Panc1 (cell line): ENCODE results near the gene FREM2. TPM values are rescaled to one million over a fixed set of nuclear protein-coding genes. Genes with fewer than 3 reads are reported as not detected.

Source experiments
- ATAC-seq: fragments of 200-7000 bp; cut with Tn5 transposase; 2 replicates; pipeline ENCODE4 v1.9.1; 2020; ENCODE audit warnings: mild to moderate bottlenecking, moderate library complexity
- BruUV-seq: library from RNA; stranded (reverse); fragments of 400-500 nt; replicated peaks from 2 replicates; lab custom pipeline; 2021; lab: Mats Ljungman, UMichigan
- CTCF ChIA-PET: fragments of 300-600 bp; sonication (Branson Sonifier 250); formaldehyde crosslinking; loops from one replicate; lab custom pipeline; 2022; ENCODE audit warnings: antibody characterized with exemption; lab: Charles Lee
- POLR2A ChIA-PET: fragments of 300-600 bp; sonication (Branson Sonifier 250); formaldehyde crosslinking; loops from one replicate; lab custom pipeline; 2022; ENCODE audit warnings: antibody characterized with exemption; lab: Charles Lee
- DNase-seq: peaks from one replicate; pipeline ENCODE4 v3.0.0-alpha.2; 2010; ENCODE audit warnings: low read depth, low spot score
- H3K27ac ChIP-seq: 2 replicates; pipeline ENCODE4 v1.5.1; 2011; ENCODE audit warnings: mild to moderate bottlenecking, low read length, inconsistent platforms
- H3K27me3 ChIP-seq: fragments of 200-500 bp; sonication (Bioruptor generic); 2 replicates; pipeline ENCODE4 v1.6.0; 2014; ENCODE audit warnings: low read length, inconsistent platforms; ENCODE audit not compliant: control insufficient read depth, insufficient read depth
- H3K36me3 ChIP-seq: fragments of 200-500 bp; sonication (Bioruptor generic); 2 replicates; pipeline ENCODE4 v1.5.1; 2014; ENCODE audit warnings: inconsistent platforms, mild to moderate bottlenecking, low read length, moderate library complexity; ENCODE audit not compliant: control insufficient read depth, insufficient read depth
- H3K4me1 ChIP-seq: 2 replicates; pipeline ENCODE4 v1.5.1; 2011; ENCODE audit warnings: inconsistent platforms, mild to moderate bottlenecking, low read length, moderate library complexity; ENCODE audit not compliant: control insufficient read depth, insufficient read depth
- H3K4me3 ChIP-seq, 2 experiments: 2 replicates each; pipeline ENCODE4 v1.5.1; 2011 to 2012; ENCODE audit warnings: low read depth in 2 of 2, low read length in 2 of 2, mild to moderate bottlenecking in 2 of 2, inconsistent platforms in 1 of 2, moderate library complexity in 1 of 2
- H3K9me3 ChIP-seq: fragments of 200-500 bp; sonication (Bioruptor generic); 2 replicates; pipeline ENCODE4 v1.5.1; 2014; ENCODE audit warnings: low read depth, mild to moderate bottlenecking, inconsistent platforms, low read length, moderate library complexity; ENCODE audit not compliant: control insufficient read depth, insufficient read depth
- CTCF ChIP-seq: fragments of 450-650 bp; IDR thresholded peaks from 2 replicates; pipeline ENCODE4 v1.5.1; 2017; ENCODE audit warnings: mild to moderate bottlenecking
- POLR2AphosphoS5 ChIP-seq: IDR thresholded peaks from 2 replicates; pipeline ENCODE4 v1.6.1; 2012; ENCODE audit warnings: mild to moderate bottlenecking, low read depth, low read length, moderate library complexity
- REST ChIP-seq, 2 experiments: IDR thresholded peaks; 2 replicates each; pipeline ENCODE4 v1.6.1; 2011 to 2012; ENCODE audit warnings: low read depth in 2 of 2, control low read depth in 1 of 2, low read length in 1 of 2, mild to moderate bottlenecking in 1 of 2, moderate library complexity in 1 of 2; ENCODE audit not compliant: insufficient read depth in 1 of 2
- SIN3A ChIP-seq: IDR thresholded peaks from 2 replicates; pipeline ENCODE4 v1.6.1; 2012; ENCODE audit warnings: low read depth, mild to moderate bottlenecking, low read length, moderate library complexity, borderline replicate concordance; ENCODE audit not compliant: insufficient read depth
- TCF7L2 ChIP-seq: IDR thresholded peaks from 2 replicates; pipeline ENCODE4 v1.6.1; 2011; ENCODE audit warnings: mild to moderate bottlenecking, low read depth, low read length, inconsistent platforms
- in situ Hi-C: cut with HindIII; loops from 2 replicates; pipeline ENCODE4 v1.10.0; 2016; ENCODE audit warnings: low sequenced_read_pairs, low pct_unique_long_range_greater_than_20kb
- intact Hi-C: fragments of 100-400 bp; cut with micrococcal nuclease; formaldehyde crosslinking; loops from one replicate; pipeline ENCODE4 v1.10.0; 2022; ENCODE audit not compliant: unreplicated experiment
- total RNA-seq: library from RNA; stranded (reverse); gene quantifications from one replicate; pipeline ENCODE4 v1.2.1, GENCODE V29; 2021; ENCODE audit not compliant: unreplicated experiment

The FREM2 gene
- total RNA-seq, 1 experiment from 2014 or later: 0.15 TPM

DNA sequence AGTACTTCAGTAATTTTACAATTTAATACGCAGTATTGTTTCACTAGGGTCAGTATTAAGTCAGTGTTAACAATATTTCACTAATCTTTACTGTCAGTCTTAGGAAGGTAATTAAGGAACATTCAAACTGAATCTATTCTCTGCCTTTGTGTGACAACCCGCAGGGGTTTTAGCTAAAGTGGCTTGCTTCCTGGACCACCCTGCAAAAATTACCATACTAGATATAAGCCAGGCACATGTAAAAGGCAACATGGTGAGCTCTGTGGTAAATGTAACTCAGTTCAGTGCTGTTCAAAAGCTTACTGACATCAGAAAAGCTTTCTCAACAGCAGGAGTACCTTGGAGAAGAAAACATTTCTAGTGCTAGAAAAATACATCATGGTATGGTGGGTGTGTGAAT lies 116.7 kb downstream of the FREM2 start:
- CTCF ChIA-PET: no interaction called here
- in situ Hi-C loops: no loop called here
- no peak for ATAC-seq

DNA sequence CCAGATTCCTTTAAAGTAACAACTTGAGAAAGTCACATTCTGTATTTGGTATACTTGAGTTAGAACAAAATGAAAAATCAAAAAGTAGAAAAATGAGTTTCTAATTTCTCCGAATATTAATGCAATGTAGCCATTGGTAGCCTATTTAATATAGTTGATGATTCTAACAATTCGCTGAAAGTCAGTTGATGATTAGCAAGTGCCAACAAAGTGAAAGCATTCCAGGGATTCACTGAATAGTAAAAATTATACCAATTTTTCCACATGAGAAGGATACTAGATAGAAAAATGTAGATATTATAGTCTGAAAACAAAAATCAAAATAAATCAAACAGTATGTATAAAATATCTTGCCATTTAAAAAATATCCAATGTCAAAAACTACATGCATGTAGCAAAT lies 117.2 kb downstream of the FREM2 start:
- H3K36me3 ChIP-seq: no peaks in the 10 kb centered on the region
- ChIA-PET POLR2A (no interaction called here), CTCF (no interaction called here)
- no peak overlapping the region for H3K27ac ChIP-seq
- no peak for TF ChIP-seq CTCF
- TF ChIP-seq REST (IDR thresholded peaks at IDR 0.05; ENCODE audit: insufficient read depth in 1 of 2, low read depth in 2 of 2, low read length in 1 of 2): no peak
- TF ChIP-seq TCF7L2: no peak
- no peak for TF ChIP-seq SIN3A
- no peak for TF ChIP-seq POLR2AphosphoS5
- intact Hi-C loops: no loop called here
- no TSS peak for BruUV-seq
- no peaks in the 10 kb centered on the region for H3K4me1 ChIP-seq
- in situ Hi-C loops: no loop called here
- DNase-seq (no peak), ATAC-seq (no peak)
- no peak overlapping the region for H3K4me3 ChIP-seq
- H3K27me3 ChIP-seq: no peaks in the 10 kb centered on the region
- no peaks in the 10 kb centered on the region for H3K9me3 ChIP-seq

More for the DNA sequence above, 116.7 kb downstream of the FREM2 start:
- H3K9me3 ChIP-seq: no peaks in the 10 kb centered on the region
- H3K4me3 ChIP-seq: no peak overlapping the region
- BruUV-seq: no TSS peak
- TF ChIP-seq CTCF: no peak
- no peak for TF ChIP-seq TCF7L2
- no peak for TF ChIP-seq SIN3A
- no peak for TF ChIP-seq REST (IDR thresholded peaks at IDR 0.05; ENCODE audit: insufficient read depth in 1 of 2, low read depth in 2 of 2, low read length in 1 of 2)
- no peak for TF ChIP-seq POLR2AphosphoS5
- POLR2A ChIA-PET: no interaction called here
- no peaks in the 10 kb centered on the region for H3K36me3 ChIP-seq
- H3K4me1 ChIP-seq: no peaks in the 10 kb centered on the region
- DNase-seq: no peak
- intact Hi-C loops: no loop called here
- H3K27me3 ChIP-seq: no peaks in the 10 kb centered on the region
- H3K27ac ChIP-seq: no peak overlapping the region
